Measurements from ENCODE around the gene DDX42.

- TF ChIP-seq TAF1 (IDR thresholded peaks at IDR 0.05; ENCODE audit: low read depth, low read length), result no peak
- no peak for TF ChIP-seq SPI1 (IDR thresholded peaks at IDR 0.05; ENCODE audit: low read depth, low read length)
These were observed 56.3 kb downstream of the DDX42 start for GRCh38 chr17:63830278-63830677.
